ENCODE data around the gene HDAC4. TPM values are rescaled to one million over a fixed set of nuclear protein-coding genes. Genes with fewer than 3 reads are reported as not detected.
A peak's percentile ranks its signal among the peaks of the same experiment; 100 is the strongest.

HDAC4 gene
- total and polyA plus RNA-seq, 2 of the 8 experiments (the other 6 are each of a cell fraction or from before 2014, with no cell fraction given), result 15.4 to 31.5 TPM

DNA sequence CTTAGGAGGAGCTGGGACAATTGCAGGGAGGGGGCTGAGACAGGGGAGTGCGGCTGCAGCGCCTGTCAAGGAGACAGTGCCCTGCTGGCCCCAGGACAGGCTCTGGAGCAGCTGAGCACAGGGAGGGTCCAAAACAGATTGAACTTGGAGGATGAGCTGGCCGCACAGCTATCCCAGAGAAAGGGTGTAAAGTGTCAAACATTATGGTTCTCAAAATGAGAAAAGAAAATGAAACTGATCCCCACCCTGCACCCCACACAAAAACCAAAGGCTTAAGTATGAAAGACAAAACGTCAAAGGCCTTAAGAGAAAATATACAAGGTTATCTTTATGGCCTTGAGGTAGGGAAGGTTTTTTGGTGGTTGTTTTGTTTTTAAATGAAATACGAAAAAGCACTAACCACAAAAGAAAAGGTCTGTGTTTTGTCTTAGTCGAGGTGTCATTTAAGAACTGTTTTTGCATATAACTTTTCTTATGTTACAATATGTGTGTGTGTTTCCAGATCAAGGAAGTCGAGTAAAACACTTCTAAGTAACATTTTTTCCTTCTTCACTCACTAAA lies 111.8 kb downstream of the HDAC4 start:
- 74% methylated on average over 7 of the region's 7 CpGs; no CpG with 5 or more reads in 1 of the 2 experiments for WGBS, 2 experiments (ENCODE audit: extremely low coverage in 1 of 2, insufficient coverage in 1 of 2, insufficient read length in 1 of 2, insufficient replicate concordance in 2 of 2, low coverage in 1 of 2, low lambda C conversion rate in 2 of 2, missing lambda C conversion rate in 1 of 2)
- no peak overlapping the region for H2AK5ac ChIP-seq (ENCODE audit: low read depth, low read length)
- no peak overlapping the region for H4K8ac ChIP-seq (ENCODE audit: extremely low read depth, insufficient read depth, low read length)
- POLR2A ChIA-PET (ENCODE audit: partially characterized antibody), result no interaction called here
- H3K9ac ChIP-seq (replicated peaks in 1 of 4; ENCODE audit: extremely low read depth in 1 of 4, low read depth in 3 of 4, low read length in 3 of 4), result no peak overlapping the region
- no peak overlapping the region for H2BK5ac ChIP-seq (ENCODE audit: low read depth, low read length)
- no peak overlapping the region for H3K18ac ChIP-seq (ENCODE audit: extremely low read depth, low read length)
- DNase-seq (ENCODE audit: low read depth in 1 of 2, low spot score in 2 of 2) (no peak), FAIRE-seq (no peak)
- H3K36me3 ChIP-seq (ENCODE audit: control insufficient read depth in 2 of 4, insufficient read depth in 4 of 4, low read length in 3 of 4), result no peaks in the 10 kb centered on the region
- CTCF ChIA-PET (ENCODE audit: partially characterized antibody), result no interaction called here
- no peaks in the 10 kb centered on the region for H3K27me3 ChIP-seq (replicated peaks in 1 of 4; ENCODE audit: control insufficient read depth in 3 of 4, extremely low read depth in 1 of 4, insufficient read depth in 3 of 4, low read length in 3 of 4)
- no peak overlapping the region for H2BK120ac ChIP-seq (replicated peaks; ENCODE audit: low read depth, low read length)
- H4K20me1 ChIP-seq (replicated peaks in 1 of 2; ENCODE audit: control insufficient read depth in 1 of 2, insufficient read depth in 2 of 2, low read length in 2 of 2), result peaks cover 2 to 11% of the 10 kb centered on the region in 2 experiments
- H3K23ac ChIP-seq (ENCODE audit: insufficient read length), result no peak overlapping the region
- no peak overlapping the region for H3K14ac ChIP-seq (ENCODE audit: insufficient read length)
- H3K4me1 ChIP-seq (replicated peaks in 1 of 4; ENCODE audit: control insufficient read depth in 3 of 4, insufficient read depth in 4 of 4, low read length in 3 of 4), result peaks cover 18 to 38% (median 35%) of the 10 kb centered on the region in 4 experiments
- H4K5ac ChIP-seq (ENCODE audit: insufficient read length, low read depth, low read length), result no peak overlapping the region
- no peak overlapping the region for H4K91ac ChIP-seq (replicated peaks; ENCODE audit: insufficient read length, low read length)
- H2BK12ac ChIP-seq (ENCODE audit: low read depth, low read length), result no peak overlapping the region
- H2BK15ac ChIP-seq (ENCODE audit: low read length), result 0 out of 2 replicates have a peak overlapping the region, but pooled peaks have one; percentile 11
- H3K23me2 ChIP-seq (ENCODE audit: low read depth, low read length), result no peaks in the 10 kb centered on the region
- H3K4me3 ChIP-seq (ENCODE audit: extremely low read depth in 1 of 4, insufficient read depth in 2 of 4, low read depth in 3 of 4, low read length in 4 of 4), result no peak overlapping the region
- no peak overlapping the region for H3K27ac ChIP-seq (ENCODE audit: low read depth, low read length)
- no peak overlapping the region for H3K56ac ChIP-seq (replicated peaks; ENCODE audit: insufficient read length, low read depth, low read length)
- H3K79me1 ChIP-seq (ENCODE audit: low read depth, low read length), result peaks cover 20% of the 10 kb centered on the region
- H2AFZ ChIP-seq (ENCODE audit: low read length), result no peak overlapping the region
- no peak overlapping the region for H3K4me2 ChIP-seq (ENCODE audit: insufficient read depth in 1 of 2, low read depth in 2 of 2, low read length in 2 of 2)
- H2BK20ac ChIP-seq (ENCODE audit: low read length), result no peak overlapping the region
- no peaks in the 10 kb centered on the region for H3K9me3 ChIP-seq (ENCODE audit: insufficient read depth in 2 of 2, low read depth in 1 of 2, low read length in 1 of 2)
- H3K4ac ChIP-seq (replicated peaks; ENCODE audit: insufficient read length, low read depth, low read length), result no peak overlapping the region
- peaks cover 0 to 84% of the 10 kb centered on the region in 2 experiments; a peak in 3 of 4 replicates for H3K79me2 ChIP-seq (ENCODE audit: control insufficient read depth in 1 of 2, insufficient read depth in 2 of 2, low read length in 2 of 2)

All from H1 (cell line).